Thoracic aorta (tissue), 2 donors: ENCODE measurements around the gene TMEM212. TPM values are rescaled to one million over a fixed set of nuclear protein-coding genes. Genes with fewer than 3 reads are reported as not detected.

Experiments
- ATAC-seq: fragments of 150-250 bp; one replicate; pipeline ENCODE4 v1.8.0; 2017; ENCODE audit warnings: low read depth; ENCODE audit not compliant: insufficient number of reproducible peaks, low FRiP score
- DNase-seq: peaks from one replicate; pipeline ENCODE4 v3.0.0-alpha.2; 2020; ENCODE audit warnings: low spot score
- H3K27ac ChIP-seq, 2 donors: fragments of 200-600 bp; sonication (generic); 1 replicate in 1 of 2; 2 replicates in 1 of 2; pipeline ENCODE4 v1.5.1; 2016; ENCODE audit warnings: mild to moderate bottlenecking in 2 of 2, moderate library complexity in 2 of 2
- H3K27me3 ChIP-seq: fragments of 200-600 bp; sonication (generic); replicated peaks from 2 replicates; pipeline ENCODE4 v1.6.0; 2016; ENCODE audit warnings: mild to moderate bottlenecking; ENCODE audit not compliant: insufficient read depth
- H3K36me3 ChIP-seq: fragments of 200-600 bp; sonication (generic); one replicate; pipeline ENCODE4 v1.5.1; 2016
- H3K4me1 ChIP-seq, 2 donors: fragments of 200-600 bp; sonication (generic); 1 replicate in 1 of 2; 2 replicates in 1 of 2; pipeline versions ENCODE4 v1.5.1 to v1.6.0; 2016; ENCODE audit warnings: low read depth in 2 of 2, mild to moderate bottlenecking in 1 of 2; ENCODE audit not compliant: control insufficient read depth in 1 of 2
- H3K4me3 ChIP-seq: fragments of 200-600 bp; sonication (generic); 2 replicates; pipeline ENCODE4 v1.5.1; 2016; ENCODE audit warnings: mild to moderate bottlenecking
- H3K9me3 ChIP-seq: fragments of 200-600 bp; sonication (generic); 2 replicates; pipeline ENCODE4 v1.5.1; 2016
- total RNA-seq, 2 donors: library from RNA; depleted of rRNA; stranded (reverse); fragments of >200 nt; gene quantifications; one replicate each; pipeline versions ENCODE4 v1.1.0 to v1.2.3, GENCODE V29; 2016
- TF ChIP-seq, protein P1 (sequence below): fragments of 200-600 bp; sonication (generic); IDR thresholded peaks from one replicate; pipeline ENCODE4 v1.5.1; 2019; ENCODE audit warnings: antibody characterized with exemption

The TMEM212 gene
- total RNA-seq, 2 donors from 2014 or later: not detected

DNA sequence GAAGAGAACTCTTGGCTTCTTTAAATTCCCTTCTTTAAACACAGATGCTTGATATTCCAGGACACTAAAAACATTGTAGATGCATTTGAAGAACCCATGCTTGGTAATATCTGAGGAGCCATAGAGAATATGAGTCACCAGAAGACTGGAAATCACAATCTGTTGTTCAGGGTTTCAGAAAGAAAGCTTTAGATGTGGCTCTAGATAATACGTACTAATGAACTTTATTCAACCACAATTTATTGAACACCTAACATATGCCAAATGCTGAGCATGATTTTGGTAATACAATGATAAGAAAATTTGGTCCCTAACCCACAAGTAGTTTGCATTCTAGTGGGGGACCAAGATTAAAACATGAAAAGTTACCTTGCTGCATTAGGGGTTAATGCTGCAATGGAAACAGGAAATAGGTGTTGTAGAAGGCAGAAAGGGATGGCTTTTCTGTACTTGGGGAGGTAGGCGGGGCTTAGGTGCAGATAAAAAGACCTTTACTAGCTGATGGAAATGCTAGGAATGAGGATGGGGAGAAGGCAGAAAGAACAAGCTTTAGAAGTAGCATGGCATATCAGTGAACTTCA lies 21.3 kb upstream of the TMEM212 start:
- H3K36me3 ChIP-seq: no peaks in the 10 kb centered on the region
- TF ChIP-seq, protein P1, sequence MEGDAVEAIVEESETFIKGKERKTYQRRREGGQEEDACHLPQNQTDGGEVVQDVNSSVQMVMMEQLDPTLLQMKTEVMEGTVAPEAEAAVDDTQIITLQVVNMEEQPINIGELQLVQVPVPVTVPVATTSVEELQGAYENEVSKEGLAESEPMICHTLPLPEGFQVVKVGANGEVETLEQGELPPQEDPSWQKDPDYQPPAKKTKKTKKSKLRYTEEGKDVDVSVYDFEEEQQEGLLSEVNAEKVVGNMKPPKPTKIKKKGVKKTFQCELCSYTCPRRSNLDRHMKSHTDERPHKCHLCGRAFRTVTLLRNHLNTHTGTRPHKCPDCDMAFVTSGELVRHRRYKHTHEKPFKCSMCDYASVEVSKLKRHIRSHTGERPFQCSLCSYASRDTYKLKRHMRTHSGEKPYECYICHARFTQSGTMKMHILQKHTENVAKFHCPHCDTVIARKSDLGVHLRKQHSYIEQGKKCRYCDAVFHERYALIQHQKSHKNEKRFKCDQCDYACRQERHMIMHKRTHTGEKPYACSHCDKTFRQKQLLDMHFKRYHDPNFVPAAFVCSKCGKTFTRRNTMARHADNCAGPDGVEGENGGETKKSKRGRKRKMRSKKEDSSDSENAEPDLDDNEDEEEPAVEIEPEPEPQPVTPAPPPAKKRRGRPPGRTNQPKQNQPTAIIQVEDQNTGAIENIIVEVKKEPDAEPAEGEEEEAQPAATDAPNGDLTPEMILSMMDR: no peak
- DNase-seq: no peak
- no peaks in the 10 kb centered on the region for H3K9me3 ChIP-seq
- H3K4me1 ChIP-seq: no peaks in the 10 kb centered on the region
- H3K27me3 ChIP-seq: no peaks in the 10 kb centered on the region
- no peak for ATAC-seq
- no peak overlapping the region for H3K4me3 ChIP-seq
- no peak overlapping the region for H3K27ac ChIP-seq

DNA sequence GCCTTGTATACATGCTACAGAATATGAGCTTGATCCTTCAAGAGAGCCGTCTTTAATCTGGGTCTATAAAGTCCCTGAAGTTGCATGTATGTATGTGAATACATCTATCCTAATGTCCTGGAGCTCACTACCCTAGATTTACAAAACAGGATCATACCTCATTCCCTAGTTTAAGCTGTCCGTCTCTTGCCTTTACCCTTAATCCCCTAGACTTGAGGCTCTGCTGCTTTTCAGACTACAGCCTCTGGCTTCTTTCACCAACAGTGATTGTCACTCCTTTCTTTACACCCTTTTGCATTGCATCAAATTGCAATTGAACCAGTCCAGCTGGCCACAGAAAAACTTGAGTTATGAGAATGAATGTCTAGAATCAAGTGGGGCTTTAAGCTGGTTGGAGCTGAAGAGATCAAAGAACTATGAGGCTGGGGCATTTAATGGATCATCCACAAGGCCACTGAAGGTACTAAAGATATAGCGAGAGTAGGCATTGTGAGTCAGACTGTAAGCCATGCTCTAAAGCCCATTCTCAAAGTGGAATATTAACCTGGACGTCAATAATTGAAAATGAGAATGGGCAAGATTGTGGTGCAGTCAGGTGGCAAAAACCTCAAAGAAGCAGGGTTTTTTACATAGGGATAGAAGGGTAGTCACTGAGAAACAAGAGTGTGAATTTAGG lies 20.6 kb upstream of the TMEM212 start:
- no peaks in the 10 kb centered on the region for H3K27me3 ChIP-seq
- no peak overlapping the region for H3K4me3 ChIP-seq
- H3K4me1 ChIP-seq: no peaks in the 10 kb centered on the region
- no peaks in the 10 kb centered on the region for H3K36me3 ChIP-seq
- DNase-seq (no peak), ATAC-seq (no peak)
- no peak overlapping the region for H3K27ac ChIP-seq
- TF ChIP-seq, protein P1: no peak
- no peaks in the 10 kb centered on the region for H3K9me3 ChIP-seq

DNA sequence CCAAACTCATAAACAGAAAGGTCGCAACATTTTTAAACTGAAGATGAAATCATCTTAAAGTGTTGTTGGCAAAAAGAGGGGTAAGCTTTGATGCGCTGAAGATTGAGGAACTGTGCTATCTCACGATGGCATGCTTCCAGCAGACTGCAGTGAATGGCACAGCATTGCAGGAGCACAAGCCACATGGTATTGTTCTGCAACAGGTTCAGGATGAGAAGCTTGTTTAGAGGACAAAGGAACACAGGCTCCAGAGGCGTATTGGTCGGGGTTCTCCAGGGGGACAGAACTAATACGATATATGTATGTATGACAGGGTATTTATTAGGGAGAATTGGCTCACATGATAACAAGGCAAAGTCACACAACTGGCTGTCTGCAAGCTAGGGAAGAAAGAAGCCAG lies 19.0 kb upstream of the TMEM212 start:
- TF ChIP-seq, protein P1: no peak
- DNase-seq (no peak), ATAC-seq (no peak)
- no peak overlapping the region for H3K4me3 ChIP-seq
- H3K27me3 ChIP-seq: no peaks in the 10 kb centered on the region
- H3K36me3 ChIP-seq: no peaks in the 10 kb centered on the region
- no peaks in the 10 kb centered on the region for H3K4me1 ChIP-seq
- H3K9me3 ChIP-seq: no peaks in the 10 kb centered on the region
- H3K27ac ChIP-seq: no peak overlapping the region

DNA sequence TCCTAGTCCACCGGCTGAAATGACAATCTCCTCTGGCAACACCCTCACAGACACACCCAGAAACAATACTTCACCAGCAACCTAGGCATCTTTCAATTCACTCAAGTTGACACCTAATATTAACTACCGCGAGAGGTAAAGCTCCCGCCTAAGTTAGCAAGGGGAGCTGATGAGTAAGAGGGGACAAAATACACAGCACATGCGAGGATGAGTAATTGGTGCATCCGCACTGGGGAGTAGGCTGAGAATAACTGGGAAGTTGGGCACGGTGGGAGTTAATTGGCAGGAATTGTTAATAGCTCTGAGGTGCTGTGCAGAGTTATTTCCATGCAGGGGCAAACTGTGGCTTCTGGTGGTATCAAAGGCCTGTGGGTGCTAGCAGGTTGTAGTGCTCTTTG lies 18.3 kb upstream of the TMEM212 start:
- no peak overlapping the region for H3K27ac ChIP-seq
- no peak overlapping the region for H3K4me3 ChIP-seq
- peaks cover 0 to 1% of the 10 kb centered on the region in 2 donors for H3K4me1 ChIP-seq
- ATAC-seq (no peak), DNase-seq (no peak)
- H3K36me3 ChIP-seq: no peaks in the 10 kb centered on the region
- no peaks in the 10 kb centered on the region for H3K27me3 ChIP-seq
- H3K9me3 ChIP-seq: no peaks in the 10 kb centered on the region
- TF ChIP-seq, protein P1: no peak

DNA sequence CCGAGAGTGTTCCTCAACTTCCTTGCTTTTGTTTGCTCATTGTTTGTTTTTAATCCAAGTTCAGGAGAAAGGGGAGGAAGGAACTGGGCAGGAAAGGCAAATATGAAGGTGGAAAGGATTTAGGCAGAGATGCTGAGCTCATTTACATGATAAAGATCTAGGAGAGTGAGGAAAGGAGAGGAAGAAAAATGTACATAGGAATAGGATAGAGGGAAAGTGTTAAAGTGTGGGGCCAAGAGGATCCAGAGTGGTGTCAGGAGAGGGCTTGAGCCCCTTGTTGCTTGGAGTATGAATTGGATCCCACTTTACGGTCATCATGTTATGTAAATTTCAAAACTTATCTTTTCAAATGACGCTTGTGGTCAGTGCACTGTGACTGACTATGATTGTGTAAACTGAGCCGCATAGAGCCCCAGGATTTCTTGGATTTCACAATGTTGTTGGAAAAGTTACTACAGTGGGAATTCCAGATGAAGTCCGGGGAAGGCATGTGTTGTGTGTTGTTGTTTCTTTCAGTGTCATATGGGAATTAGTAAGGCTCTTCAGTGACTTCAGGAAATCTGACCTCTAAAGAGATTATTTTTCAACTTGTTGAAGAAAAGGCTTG lies 17.8 kb upstream of the TMEM212 start:
- no peak for DNase-seq
- Histone ChIP-seq H3K36me3 (no peaks in the 10 kb centered on the region), H3K9me3 (no peaks in the 10 kb centered on the region), H3K4me1 (peaks cover 3 to 6% of the 10 kb centered on the region in 2 donors), H3K27me3 (no peaks in the 10 kb centered on the region), H3K4me3 (no peak overlapping the region), H3K27ac (no peak overlapping the region)
- no peak for ATAC-seq
- TF ChIP-seq, protein P1: no peak
